WERI-Rb-1 (cell line): ENCODE data around the gene NAPG.
A peak's percentile ranks its signal among the peaks of the same experiment; 100 is the strongest.

Source experiments
- DNase-seq: peaks from one replicate; pipeline ENCODE4 v3.0.0-alpha.2; 2020
- H3K27ac ChIP-seq: fragments of 250-450 bp; sonication (Bioruptor Pico); 2 replicates; pipeline ENCODE4 v1.5.1; 2020; ENCODE audit warnings: mild to moderate bottlenecking, moderate library complexity
- H3K27me3 ChIP-seq: fragments of 250-450 bp; sonication (Bioruptor Pico); 2 replicates; pipeline ENCODE4 v1.5.1; 2021; ENCODE audit warnings: mild to moderate bottlenecking, low read depth, moderate library complexity; ENCODE audit not compliant: insufficient read depth, severe bottlenecking
- H3K36me3 ChIP-seq: fragments of 250-450 bp; sonication (Bioruptor Pico); 2 replicates; pipeline ENCODE4 v1.5.1; 2020; ENCODE audit warnings: mild to moderate bottlenecking, moderate library complexity
- H3K4me3 ChIP-seq: 2 replicates; pipeline ENCODE4 v1.5.1; 2011; ENCODE audit warnings: low read depth, mild to moderate bottlenecking, control low read depth, low read length
- H3K9me3 ChIP-seq: fragments of 250-450 bp; sonication (Bioruptor Pico); 2 replicates; pipeline ENCODE4 v1.5.1; 2021; ENCODE audit warnings: mild to moderate bottlenecking, moderate library complexity; ENCODE audit not compliant: severe bottlenecking
- CTCF ChIP-seq: IDR thresholded peaks from 2 replicates; pipeline ENCODE4 v1.5.1; 2011; ENCODE audit warnings: low read depth, mild to moderate bottlenecking, control low read depth, inconsistent platforms, low read length

The NAPG gene

GRCh38 chr18:10560452-10561045, 34.7 kb downstream of the NAPG start:
- peak; percentile 70 for DNase-seq
- H3K27me3 ChIP-seq, result no peaks in the 10 kb centered on the region
- peak overlapping the region; percentile 43 for H3K4me3 ChIP-seq
- H3K27ac ChIP-seq, result no peak overlapping the region
- H3K36me3 ChIP-seq, result peaks cover 2% of the 10 kb centered on the region; the same call in 1 of the 2 replicates
- TF ChIP-seq CTCF, result peak; percentile 68
- H3K9me3 ChIP-seq, result no peaks in the 10 kb centered on the region

- H3K36me3 ChIP-seq, result no peaks in the 10 kb centered on the region
- no peak overlapping the region for H3K4me3 ChIP-seq
- TF ChIP-seq CTCF, result no peak
- H3K9me3 ChIP-seq, result no peaks in the 10 kb centered on the region
- no peak for DNase-seq
- H3K27ac ChIP-seq, result no peak overlapping the region
- H3K27me3 ChIP-seq, result no peaks in the 10 kb centered on the region
These were observed 36.9 kb downstream of the NAPG start for GRCh38 chr18:10562773-10563160.

GRCh38 chr18:10563886-10564285, 38.1 kb downstream of the NAPG start:
- Histone ChIP-seq H3K27ac (no peak overlapping the region), H3K36me3 (no peaks in the 10 kb centered on the region)
- DNase-seq, result no peak

GRCh38 chr18:10564975-10565773, 39.3 kb downstream of the NAPG start:
- Histone ChIP-seq H3K4me3 (no peak overlapping the region), H3K9me3 (no peaks in the 10 kb centered on the region), H3K36me3 (no peaks in the 10 kb centered on the region), H3K27ac (no peak overlapping the region), H3K27me3 (no peaks in the 10 kb centered on the region)
- DNase-seq, result no peak
- no peak for TF ChIP-seq CTCF

More at GRCh38 chr18:10563886-10564285, 38.1 kb downstream of the NAPG start:
- no peak for TF ChIP-seq CTCF
- Histone ChIP-seq H3K4me3 (no peak overlapping the region), H3K9me3 (no peaks in the 10 kb centered on the region), H3K27me3 (no peaks in the 10 kb centered on the region)

- TF ChIP-seq CTCF, result no peak
- DNase-seq, result no peak
- Histone ChIP-seq H3K27me3 (no peaks in the 10 kb centered on the region), H3K4me3 (no peak overlapping the region), H3K36me3 (no peaks in the 10 kb centered on the region), H3K9me3 (no peaks in the 10 kb centered on the region), H3K27ac (no peak overlapping the region)
These were observed 40.0 kb downstream of the NAPG start for GRCh38 chr18:10565835-10566234.
